Right cardiac atrium (tissue), 5 donors: Measurements from ENCODE around the gene TFCP2L1. TPM values are rescaled to one million over a fixed set of nuclear protein-coding genes. Genes with fewer than 3 reads are reported as not detected.

Source experiments
- ATAC-seq, 2 donors: fragments of 200-7000 bp; cut with Tn5 transposase; one replicate each; pipeline versions ENCODE4 v1.8.0 to v1.9.1; 2020; ENCODE audit warnings: moderate library complexity in 2 of 2, mild to moderate bottlenecking in 1 of 2
- DNase-seq, 3 donors: peaks; one replicate each; pipeline ENCODE4 v3.0.0-alpha.2; 2020
- H3K27ac ChIP-seq: one replicate; pipeline ENCODE4 v1.5.1; 2013; ENCODE audit warnings: mild to moderate bottlenecking, low read length, control low read depth, moderate library complexity
- H3K27me3 ChIP-seq: one replicate; pipeline ENCODE4 v1.6.1; 2013; ENCODE audit not compliant: control insufficient read depth, insufficient read depth
- H3K4me1 ChIP-seq: one replicate; pipeline ENCODE4 v1.6.1; 2013; ENCODE audit warnings: low read length; ENCODE audit not compliant: control insufficient read depth, insufficient read depth
- H3K4me3 ChIP-seq: one replicate; pipeline ENCODE4 v1.5.1; 2013; ENCODE audit warnings: low read length, control low read depth
- H3K9me3 ChIP-seq: one replicate; pipeline ENCODE4 v1.6.1; 2013; ENCODE audit warnings: low read length; ENCODE audit not compliant: control insufficient read depth
- WGBS: extraction: QIAGEN DNeasy Blood & Tissue Kit; methylation state at CpG from one replicate; pipeline ENCODE4 v1.1.7; 2013; 5-methylcytosine and 5-hydroxymethylcytosine counted together
- intact Hi-C, 4 donors: fragments of 100-400 bp; cut with DNase I; formaldehyde crosslinking; loops; one replicate each; pipeline versions ENCODE4 v1.11.0 to v1.14.0; 2022 to 2023
- polyA plus RNA-seq: library from polyadenylated mRNA; stranded (reverse); fragments of 200-250 nt; gene quantifications from one replicate; pipeline ENCODE4 v1.2.3, GENCODE V29; 2013
- total RNA-seq, 4 donors: library from RNA; stranded (reverse); fragmentation: NEBNext Ultra II Directional; extraction: Animal tissue kit (Norgen Biotek cat#: 25700); gene quantifications; one replicate each; pipeline ENCODE4 v1.2.1, GENCODE V29; 2021
- donor health status: healthy with polysubstance abuse.
- donor health status: DM: no; HTN: yes; CAD: no.
- donor health status: DM: no; HTN: no; CAD: no.
- donor health status: DM: no; HTN: yes; CAD: no; lungs with severe emphysema.
- donor health status: DM: yes; HTN: yes; CAD: no.

Gene TFCP2L1
- total and polyA plus RNA-seq, 5 donors, result 0.11 to 0.88 (median 0.38) TPM

- Histone ChIP-seq H3K27ac (no peak overlapping the region), H3K27me3 (no peaks in the 10 kb centered on the region), H3K9me3 (no peaks in the 10 kb centered on the region), H3K4me3 (no peak overlapping the region), H3K4me1 (no peaks in the 10 kb centered on the region)
- 80% methylated on average over 4 of the region's 4 CpGs for WGBS
- ATAC-seq, result no peak
- intact Hi-C loops, result no loop called here
- DNase-seq, result no peak
These were observed 37.5 kb downstream of the TFCP2L1 start for GRCh38 chr2:121247534-121247933.

GRCh38 chr2:121246704-121247255 is 38.2 kb downstream of the TFCP2L1 start:
- H3K27me3 ChIP-seq, result no peaks in the 10 kb centered on the region
- intact Hi-C loops, result no loop called here
- no peaks in the 10 kb centered on the region for H3K4me1 ChIP-seq
- DNase-seq, result no peak
- ATAC-seq, result no peak
- H3K27ac ChIP-seq, result no peak overlapping the region
- no peaks in the 10 kb centered on the region for H3K9me3 ChIP-seq
- H3K4me3 ChIP-seq, result no peak overlapping the region
- WGBS, result 88% methylated on average over 15 of the region's 15 CpGs

- H3K27ac ChIP-seq, result no peak overlapping the region
- intact Hi-C loops, result no loop called here
- ATAC-seq, result no peak
- H3K4me1 ChIP-seq, result no peaks in the 10 kb centered on the region
- no peaks in the 10 kb centered on the region for H3K27me3 ChIP-seq
- no peaks in the 10 kb centered on the region for H3K9me3 ChIP-seq
- no peak overlapping the region for H3K4me3 ChIP-seq
- DNase-seq, result no peak
- WGBS, result 79% methylated on average over 4 of the region's 4 CpGs
These were observed 39.1 kb downstream of the TFCP2L1 start for GRCh38 chr2:121245913-121246312.

GRCh38 chr2:121245120-121245820 is 39.7 kb downstream of the TFCP2L1 start:
- WGBS, result 86% methylated on average over 13 of the region's 13 CpGs

GRCh38 chr2:121244616-121245015 is 40.4 kb downstream of the TFCP2L1 start:
- WGBS, result 95% methylated on average over 11 of the region's 11 CpGs
- Histone ChIP-seq H3K4me1 (no peaks in the 10 kb centered on the region), H3K4me3 (no peak overlapping the region), H3K27me3 (no peaks in the 10 kb centered on the region), H3K27ac (no peak overlapping the region), H3K9me3 (no peaks in the 10 kb centered on the region)
- intact Hi-C loops, result no loop called here
- no peak for DNase-seq
- no peak for ATAC-seq

More at GRCh38 chr2:121245120-121245820, 39.7 kb downstream of the TFCP2L1 start:
- H3K9me3 ChIP-seq, result no peaks in the 10 kb centered on the region
- H3K4me3 ChIP-seq, result no peak overlapping the region
- intact Hi-C loops, result no loop called here
- H3K27me3 ChIP-seq, result no peaks in the 10 kb centered on the region
- H3K27ac ChIP-seq, result no peak overlapping the region
- DNase-seq, result no peak
- H3K4me1 ChIP-seq, result no peaks in the 10 kb centered on the region
- no peak for ATAC-seq

- DNase-seq (no peak), ATAC-seq (no peak)
- Histone ChIP-seq H3K27ac (no peak overlapping the region), H3K9me3 (no peaks in the 10 kb centered on the region), H3K4me1 (no peaks in the 10 kb centered on the region), H3K4me3 (no peak overlapping the region), H3K27me3 (no peaks in the 10 kb centered on the region)
- intact Hi-C loops, result no loop called here
- 87% methylated on average over 16 of the region's 16 CpGs for WGBS
These were observed 41.1 kb downstream of the TFCP2L1 start for GRCh38 chr2:121243821-121244460.

GRCh38 chr2:121242976-121243375 is 42.0 kb downstream of the TFCP2L1 start:
- Histone ChIP-seq H3K27ac (no peak overlapping the region), H3K9me3 (no peaks in the 10 kb centered on the region), H3K4me1 (no peaks in the 10 kb centered on the region), H3K27me3 (no peaks in the 10 kb centered on the region), H3K4me3 (no peak overlapping the region)
- WGBS, result 87% methylated on average over 9 of the region's 9 CpGs
- DNase-seq (no peak), ATAC-seq (no peak)
- intact Hi-C loops, result no loop called here

- WGBS, result 75% methylated on average over 16 of the region's 16 CpGs
- Histone ChIP-seq H3K4me1 (no peaks in the 10 kb centered on the region), H3K9me3 (no peaks in the 10 kb centered on the region), H3K4me3 (no peak overlapping the region), H3K27ac (no peak overlapping the region), H3K27me3 (no peaks in the 10 kb centered on the region)
- ATAC-seq (no peak), DNase-seq (no peak)
- intact Hi-C loops, result no loop called here
These were observed 42.7 kb downstream of the TFCP2L1 start for GRCh38 chr2:121242175-121242875.

GRCh38 chr2:121241466-121241865 is 43.5 kb downstream of the TFCP2L1 start:
- Histone ChIP-seq H3K4me3 (no peak overlapping the region), H3K9me3 (no peaks in the 10 kb centered on the region), H3K27me3 (no peaks in the 10 kb centered on the region), H3K27ac (no peak overlapping the region), H3K4me1 (no peaks in the 10 kb centered on the region)
- ATAC-seq (no peak), DNase-seq (no peak)
- intact Hi-C loops, result no loop called here
- WGBS, result 89% methylated on average over 3 of the region's 3 CpGs

GRCh38 chr2:121240436-121240835 is 44.6 kb downstream of the TFCP2L1 start:
- ATAC-seq (no peak), DNase-seq (no peak)
- no peaks in the 10 kb centered on the region for H3K27me3 ChIP-seq
- intact Hi-C loops, result no loop called here
- no peak overlapping the region for H3K27ac ChIP-seq
- WGBS, result 80% methylated on average over 6 of the region's 6 CpGs
- no peaks in the 10 kb centered on the region for H3K4me1 ChIP-seq
- H3K9me3 ChIP-seq, result no peaks in the 10 kb centered on the region
- no peak overlapping the region for H3K4me3 ChIP-seq

- no peak for DNase-seq
- intact Hi-C loops, result no loop called here
- Histone ChIP-seq H3K27ac (no peak overlapping the region), H3K9me3 (no peaks in the 10 kb centered on the region), H3K4me1 (no peaks in the 10 kb centered on the region), H3K27me3 (no peaks in the 10 kb centered on the region), H3K4me3 (no peak overlapping the region)
- no peak for ATAC-seq
- WGBS, result 73% methylated on average over 5 of the region's 5 CpGs
These were observed 45.0 kb downstream of the TFCP2L1 start for GRCh38 chr2:121239969-121240368.
